Measurements from ENCODE around the gene PHB1. TPM values are rescaled to one million over a fixed set of nuclear protein-coding genes. Genes with fewer than 3 reads are reported as not detected.

PHB1 gene
- total RNA-seq, 1 experiment from 2014 or later: 325 TPM

GRCh38 chr17:49404361-49404760, 10.3 kb downstream of the PHB1 start:
- Histone ChIP-seq H3K4me1 (ENCODE audit: insufficient read depth, low read length) (no peaks in the 10 kb centered on the region), H3K4me2 (ENCODE audit: insufficient read depth, insufficient read length, low read length) (no peak overlapping the region), H2BK5ac (ENCODE audit: insufficient read length, low read length) (no peak overlapping the region), H3K79me2 (ENCODE audit: insufficient read depth, low read length) (no peaks in the 10 kb centered on the region), H3K14ac (ENCODE audit: insufficient read depth, low read length) (no peak overlapping the region), H2AK5ac (ENCODE audit: insufficient read length, low read length) (no peak overlapping the region), H4K8ac (replicated peaks; ENCODE audit: insufficient read length, low read depth, low read length) (no peak overlapping the region), H2AFZ (ENCODE audit: low read length) (no peak overlapping the region), H2BK120ac (ENCODE audit: low read depth, low read length, poor library complexity, severe bottlenecking) (no peak overlapping the region), H3K27ac (ENCODE audit: insufficient read length, low read depth, low read length) (no peak overlapping the region), H3K56ac (ENCODE audit: insufficient read length, low read depth, low read length) (no peak overlapping the region), H3K9ac (ENCODE audit: extremely low read depth, insufficient read length, low read length) (no peak overlapping the region), H3K23ac (ENCODE audit: insufficient read length, low read depth, low read length) (no peak overlapping the region), H2BK15ac (ENCODE audit: low read depth, low read length) (no peak overlapping the region), H3K79me1 (ENCODE audit: insufficient read depth, low read depth, low read length, poor library complexity, severe bottlenecking) (no peaks in the 10 kb centered on the region), H3K18ac (ENCODE audit: insufficient read length, low read depth, low read length) (no peak overlapping the region), H3K23me2 (ENCODE audit: insufficient read length, low read depth, low read length, poor library complexity, severe bottlenecking) (no peaks in the 10 kb centered on the region), H3K4ac (ENCODE audit: low read depth, low read length) (no peak overlapping the region), H3T11ph (ENCODE audit: low read length) (no peak overlapping the region), H4K20me1 (ENCODE audit: control insufficient read depth, insufficient read depth, insufficient read length) (peaks cover 2% of the 10 kb centered on the region), H3K9me3 (ENCODE audit: control insufficient read depth, low read depth, low read length) (no peaks in the 10 kb centered on the region), H3K27me3 (ENCODE audit: insufficient read depth, low read length) (no peaks in the 10 kb centered on the region), H4K5ac (ENCODE audit: insufficient read length, low read depth, low read length) (no peak overlapping the region), H2BK12ac (ENCODE audit: insufficient read length, low read depth, low read length) (no peak overlapping the region), H4K91ac (ENCODE audit: insufficient read length, low read depth, low read length) (no peak overlapping the region), H2BK20ac (ENCODE audit: low read depth, low read length, poor library complexity, severe bottlenecking) (no peak overlapping the region)
- no peak for DNase-seq
- Mint-ChIP-seq H3K27ac (no peak overlapping the region), H3K9me3 (no peaks in the 10 kb centered on the region), H3K27me3 (ENCODE audit: low read depth) (no peaks in the 10 kb centered on the region), H3K4me3 (no peak overlapping the region), H3K36me3 (ENCODE audit: insufficient read depth in 1 of 3, low read depth in 3 of 3) (peaks cover 50 to 70% (median 55%) of the 10 kb centered on the region in 3 experiments), H3K4me1 (peaks cover 7 to 18% of the 10 kb centered on the region in 2 experiments)
- no CpG with 5 or more reads among the region's 12 CpGs for WGBS (ENCODE audit: extremely low coverage, insufficient read length, low lambda C conversion rate)
- TF ChIP-seq, protein P1, sequence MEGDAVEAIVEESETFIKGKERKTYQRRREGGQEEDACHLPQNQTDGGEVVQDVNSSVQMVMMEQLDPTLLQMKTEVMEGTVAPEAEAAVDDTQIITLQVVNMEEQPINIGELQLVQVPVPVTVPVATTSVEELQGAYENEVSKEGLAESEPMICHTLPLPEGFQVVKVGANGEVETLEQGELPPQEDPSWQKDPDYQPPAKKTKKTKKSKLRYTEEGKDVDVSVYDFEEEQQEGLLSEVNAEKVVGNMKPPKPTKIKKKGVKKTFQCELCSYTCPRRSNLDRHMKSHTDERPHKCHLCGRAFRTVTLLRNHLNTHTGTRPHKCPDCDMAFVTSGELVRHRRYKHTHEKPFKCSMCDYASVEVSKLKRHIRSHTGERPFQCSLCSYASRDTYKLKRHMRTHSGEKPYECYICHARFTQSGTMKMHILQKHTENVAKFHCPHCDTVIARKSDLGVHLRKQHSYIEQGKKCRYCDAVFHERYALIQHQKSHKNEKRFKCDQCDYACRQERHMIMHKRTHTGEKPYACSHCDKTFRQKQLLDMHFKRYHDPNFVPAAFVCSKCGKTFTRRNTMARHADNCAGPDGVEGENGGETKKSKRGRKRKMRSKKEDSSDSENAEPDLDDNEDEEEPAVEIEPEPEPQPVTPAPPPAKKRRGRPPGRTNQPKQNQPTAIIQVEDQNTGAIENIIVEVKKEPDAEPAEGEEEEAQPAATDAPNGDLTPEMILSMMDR (conservative IDR thresholded peaks at IDR 0.05): no peak

Measured in H9 (cell line).